Ishikawa (cell line): Measurements from ENCODE around the gene C10orf53.

Experiments
- CEBPB ChIP-seq: IDR thresholded peaks from 2 replicates; pipeline ENCODE4 v1.6.1; 2012
- CREB1 ChIP-seq: IDR thresholded peaks from 2 replicates; pipeline ENCODE4 v1.6.1; 2012; ENCODE audit warnings: low read depth
- EP300 ChIP-seq: IDR thresholded peaks from 2 replicates; pipeline ENCODE4 v1.6.1; 2012; ENCODE audit warnings: borderline replicate concordance
- MAX ChIP-seq: IDR thresholded peaks from 2 replicates; pipeline ENCODE4 v1.6.1; 2012
- RAD21 ChIP-seq: IDR thresholded peaks from 2 replicates; pipeline ENCODE4 v1.6.1; 2012; ENCODE audit warnings: low read depth
- REST ChIP-seq: IDR thresholded peaks from 2 replicates; pipeline ENCODE4 v1.6.1; 2012; ENCODE audit warnings: low read depth, mild to moderate bottlenecking
- TAF1 ChIP-seq: IDR thresholded peaks from 2 replicates; pipeline ENCODE4 v1.6.1; 2012; ENCODE audit warnings: low read depth, mild to moderate bottlenecking
- TEAD4 ChIP-seq: IDR thresholded peaks from 2 replicates; pipeline ENCODE4 v1.6.1; 2012
- YY1 ChIP-seq: IDR thresholded peaks from 2 replicates; pipeline ENCODE4 v1.6.1; 2012; ENCODE audit warnings: low read depth
- ZBTB7A ChIP-seq: IDR thresholded peaks from 2 replicates; pipeline ENCODE4 v1.6.1; 2012; ENCODE audit warnings: low read depth

GRCh38 chr10:49744924-49745605 lies 65.6 kb downstream of the C10orf53 start:
- TF ChIP-seq RAD21 (no peak), MAX (no peak), TAF1 (no peak), REST (no peak), EP300 (no peak), CEBPB (no peak), CREB1 (no peak), YY1 (no peak), ZBTB7A (no peak), TEAD4 (no peak)
